Activated naive CD4-positive, alpha-beta T cell treated with anti-CD3 and anti-CD28 coated beads, Interleukin-2, amount 50 U/mL, for 72 hours (primary cell): Measurements from ENCODE around the gene NDRG4. TPM values are rescaled to one million over a fixed set of nuclear protein-coding genes. Genes with fewer than 3 reads are reported as not detected.
"Not testable (repeated sequence)": the region's sequence is repeated elsewhere in the genome, so short reads cannot be mapped to it uniquely, and the experiment has no call there.

Source experiments
- ATAC-seq, 2 donors: fragments of 150-1000 bp; cut with Tn5 transposase; 2 replicates each; pipeline ENCODE4 v1.10.0; 2021; ENCODE audit warnings: mild to moderate bottlenecking in 2 of 2, moderate library complexity in 2 of 2
- DNase-seq, 2 donors: peaks; one replicate each; pipeline ENCODE4 v3.0.0; 2021 to 2022; ENCODE audit warnings: low spot score in 2 of 2
- H3K27ac Mint-ChIP-seq, 2 donors: one replicate each; pipeline ENCODE4 v1.8.0; 2022; ENCODE audit warnings: mild to moderate bottlenecking in 2 of 2, mixed read lengths in 2 of 2
- H3K36me3 Mint-ChIP-seq, 2 donors: one replicate each; pipeline ENCODE4 v1.8.0; 2022; ENCODE audit warnings: mixed read lengths in 2 of 2
- H3K9me3 Mint-ChIP-seq, 2 donors: one replicate each; pipeline ENCODE4 v1.8.0; 2022; ENCODE audit warnings: mixed read lengths in 2 of 2
- total RNA-seq, 2 donors: library from RNA; stranded (reverse); gene quantifications; one replicate each; pipeline ENCODE4 v1.2.3, GENCODE V29; 2022

Gene NDRG4
- total RNA-seq, 2 donors from 2014 or later, result 4.7 to 15.6 TPM

- no peak overlapping the region for H3K27ac Mint-ChIP-seq
- H3K9me3 Mint-ChIP-seq, result no peaks in the 10 kb centered on the region
- DNase-seq, result no peak
- no peak for ATAC-seq
- H3K36me3 Mint-ChIP-seq, result no peaks in the 10 kb centered on the region
Observed at GRCh38 chr16:58485184-58485887, 14.6 kb upstream of the NDRG4 start.

GRCh38 chr16:58487566-58488351, 12.2 kb upstream of the NDRG4 start:
- peak; percentile 90 to 91 for ATAC-seq
- no peak overlapping the region for H3K27ac Mint-ChIP-seq
- no peaks in the 10 kb centered on the region for H3K36me3 Mint-ChIP-seq
- DNase-seq, result peak; percentile 72 to 81
- no peaks in the 10 kb centered on the region for H3K9me3 Mint-ChIP-seq

DNA sequence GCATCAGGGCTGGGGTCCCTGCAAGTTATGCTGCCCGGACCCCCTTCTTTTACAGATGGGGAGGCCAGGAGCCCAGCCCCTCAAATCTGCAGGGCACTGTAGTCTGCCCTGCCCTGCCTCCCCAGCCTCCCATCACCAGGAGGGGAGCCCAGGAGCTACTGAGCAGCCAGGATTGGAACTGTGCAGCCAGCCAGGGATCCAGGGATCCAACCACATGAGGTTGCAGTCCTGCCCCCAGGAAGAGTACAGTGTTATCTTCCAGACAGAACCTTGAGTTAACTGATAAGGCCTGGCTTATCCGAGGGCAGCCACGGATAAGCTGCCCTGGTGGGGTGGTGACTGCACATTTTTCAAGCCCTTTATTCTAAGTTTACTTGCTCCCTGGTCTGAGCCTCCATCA, 11.4 kb upstream of the NDRG4 start:
- Mint-ChIP-seq H3K9me3 (no peaks in the 10 kb centered on the region), H3K27ac (no peak overlapping the region), H3K36me3 (no peaks in the 10 kb centered on the region)
- ATAC-seq, result no peak
- no peak for DNase-seq

DNA sequence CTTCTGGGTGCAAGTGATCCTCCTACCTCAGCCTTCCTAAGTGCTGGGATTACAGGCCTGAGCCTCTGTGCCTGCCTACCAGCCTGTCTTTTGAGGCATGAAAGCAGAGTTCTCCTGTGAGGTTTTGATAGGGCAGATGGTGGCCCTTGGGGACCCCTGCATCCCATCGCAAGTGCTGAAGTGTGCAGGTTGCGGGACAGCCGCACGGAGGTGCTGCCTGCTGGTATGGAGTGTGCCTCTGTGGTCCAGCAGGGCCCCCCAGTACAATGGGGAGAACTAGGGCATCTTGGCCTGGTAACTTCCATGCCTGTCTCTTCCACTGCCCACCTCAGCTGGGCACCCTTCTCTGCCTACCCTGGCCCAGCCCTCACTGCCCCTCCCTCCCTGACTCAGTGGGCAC, 9.9 kb upstream of the NDRG4 start:
- H3K36me3 Mint-ChIP-seq, result no peaks in the 10 kb centered on the region
- DNase-seq (no peak), ATAC-seq (no peak)
- H3K9me3 Mint-ChIP-seq, result no peaks in the 10 kb centered on the region
- H3K27ac Mint-ChIP-seq, result peak overlapping the region in 1 of 2 donors; percentile 22

DNA sequence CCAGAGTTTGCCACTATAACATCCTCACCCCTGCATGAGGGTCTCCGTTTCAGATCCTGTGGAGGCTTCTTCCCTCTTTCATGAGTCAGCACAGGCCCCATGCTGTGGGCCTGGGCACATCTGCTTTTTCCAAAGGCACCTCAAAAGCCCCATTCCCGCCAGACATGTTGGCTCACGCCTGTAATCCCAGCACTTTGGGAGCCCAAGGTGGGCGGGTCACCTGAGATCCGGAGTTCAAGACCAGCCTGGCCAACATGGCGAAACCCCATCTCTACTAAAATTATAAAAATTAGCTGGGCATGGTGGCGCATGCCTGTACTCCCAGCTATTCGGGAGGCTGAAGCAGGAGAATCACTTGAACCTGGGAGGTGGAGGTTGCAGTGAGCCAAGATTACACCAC, 9.4 kb upstream of the NDRG4 start:
- not testable (repeated sequence) for H3K9me3 Mint-ChIP-seq, DNase-seq, ATAC-seq, H3K36me3 Mint-ChIP-seq
- H3K27ac Mint-ChIP-seq, result peak overlapping the region in 1 of 2 donors; percentile 22

GRCh38 chr16:58492066-58492465, 7.9 kb upstream of the NDRG4 start:
- no peaks in the 10 kb centered on the region for H3K9me3 Mint-ChIP-seq
- ATAC-seq (no peak), DNase-seq (no peak)
- H3K27ac Mint-ChIP-seq, result no peak overlapping the region
- no peaks in the 10 kb centered on the region for H3K36me3 Mint-ChIP-seq

DNA sequence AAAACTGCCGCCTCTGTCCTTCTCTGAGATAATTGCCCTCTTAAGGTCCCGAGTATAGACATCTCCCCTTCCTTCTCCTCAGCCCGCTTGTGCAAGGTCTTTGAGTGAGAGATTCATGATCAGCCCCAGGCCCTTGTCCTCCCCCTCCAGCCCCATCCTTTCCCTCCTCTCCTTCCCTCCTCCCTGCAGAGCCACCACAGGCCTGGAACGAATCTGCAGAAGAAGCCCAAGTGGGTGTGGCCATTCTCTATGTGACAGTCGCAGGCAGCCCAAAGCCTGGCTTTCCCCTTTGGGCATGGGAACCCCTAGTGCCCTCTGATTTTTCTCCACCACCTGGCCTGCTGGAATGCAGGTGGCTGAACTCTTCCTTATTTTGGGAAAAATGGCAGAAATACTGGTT, 7.2 kb upstream of the NDRG4 start:
- no peaks in the 10 kb centered on the region for H3K36me3 Mint-ChIP-seq
- no peaks in the 10 kb centered on the region for H3K9me3 Mint-ChIP-seq
- ATAC-seq (no peak), DNase-seq (no peak)
- H3K27ac Mint-ChIP-seq, result peak overlapping the region in 1 of 2 donors; percentile 24

DNA sequence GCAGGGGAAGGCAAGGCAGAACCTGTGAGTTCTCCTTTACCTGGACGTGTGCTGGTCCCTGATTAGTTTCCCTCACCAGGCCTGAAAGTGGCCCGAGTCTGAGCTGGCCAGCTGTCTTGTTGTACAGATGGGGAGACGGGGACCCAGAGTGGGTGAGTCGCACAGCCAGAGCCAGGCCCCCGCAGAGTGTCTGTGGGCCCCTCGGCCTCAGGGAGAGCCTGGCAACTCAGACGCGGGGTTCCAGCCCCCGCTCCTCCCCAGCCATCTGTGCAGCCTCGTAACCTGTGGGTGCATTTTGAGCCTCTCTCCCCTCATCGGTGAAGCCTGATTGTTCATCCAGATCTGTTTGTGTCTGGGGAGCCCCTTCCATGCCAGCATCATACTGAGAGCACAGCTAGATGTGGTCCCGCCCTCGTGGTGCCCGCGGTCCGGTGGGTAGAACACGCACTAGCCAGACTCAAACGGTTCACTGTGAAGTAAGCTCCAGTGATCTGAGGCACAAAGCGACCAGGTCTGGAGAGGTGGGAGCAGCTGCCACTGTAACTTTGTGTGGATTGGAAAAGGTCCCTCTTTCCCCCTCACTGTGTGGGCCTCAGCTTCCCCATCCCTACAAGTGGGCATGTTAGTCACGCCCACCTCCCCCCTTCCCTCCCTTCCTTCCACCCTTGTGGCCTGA, 6.0 kb upstream of the NDRG4 start:
- no peak for ATAC-seq
- H3K36me3 Mint-ChIP-seq, result no peaks in the 10 kb centered on the region
- H3K27ac Mint-ChIP-seq, result peak overlapping the region; percentile 24 to 44
- H3K9me3 Mint-ChIP-seq, result no peaks in the 10 kb centered on the region
- no peak for DNase-seq

DNA sequence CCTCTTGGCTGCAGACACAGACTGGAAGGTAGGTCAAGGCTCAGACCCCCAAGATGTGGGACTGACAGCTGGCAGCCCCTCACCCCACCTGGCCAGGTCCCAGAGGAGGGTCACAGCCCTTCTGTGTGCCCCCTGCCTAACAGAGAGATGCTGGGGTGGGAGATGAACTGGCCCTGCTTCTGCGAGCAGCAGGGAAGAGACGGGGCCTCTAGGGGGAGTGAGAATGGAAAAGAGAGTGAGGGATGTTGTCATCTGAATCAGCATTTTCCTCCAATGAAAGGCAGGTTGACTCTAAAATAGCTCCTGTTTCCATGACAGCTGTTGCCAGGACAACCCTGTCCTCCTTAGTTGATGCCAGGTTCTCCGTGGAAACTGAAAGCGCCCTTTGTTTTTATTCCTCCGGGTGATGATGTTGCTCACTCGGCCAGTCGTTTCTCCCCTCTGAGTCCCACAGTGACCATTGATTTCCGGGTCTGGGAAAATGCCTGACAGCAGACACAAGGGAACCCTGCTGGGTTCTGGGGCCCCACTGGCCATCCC, 4.9 kb upstream of the NDRG4 start:
- DNase-seq (peak in 1 of 2 donors; percentile 78), ATAC-seq (peak; percentile 75 to 78)
- H3K27ac Mint-ChIP-seq, result peak overlapping the region; percentile 76 to 90
- H3K9me3 Mint-ChIP-seq, result no peaks in the 10 kb centered on the region
- no peaks in the 10 kb centered on the region for H3K36me3 Mint-ChIP-seq

DNA sequence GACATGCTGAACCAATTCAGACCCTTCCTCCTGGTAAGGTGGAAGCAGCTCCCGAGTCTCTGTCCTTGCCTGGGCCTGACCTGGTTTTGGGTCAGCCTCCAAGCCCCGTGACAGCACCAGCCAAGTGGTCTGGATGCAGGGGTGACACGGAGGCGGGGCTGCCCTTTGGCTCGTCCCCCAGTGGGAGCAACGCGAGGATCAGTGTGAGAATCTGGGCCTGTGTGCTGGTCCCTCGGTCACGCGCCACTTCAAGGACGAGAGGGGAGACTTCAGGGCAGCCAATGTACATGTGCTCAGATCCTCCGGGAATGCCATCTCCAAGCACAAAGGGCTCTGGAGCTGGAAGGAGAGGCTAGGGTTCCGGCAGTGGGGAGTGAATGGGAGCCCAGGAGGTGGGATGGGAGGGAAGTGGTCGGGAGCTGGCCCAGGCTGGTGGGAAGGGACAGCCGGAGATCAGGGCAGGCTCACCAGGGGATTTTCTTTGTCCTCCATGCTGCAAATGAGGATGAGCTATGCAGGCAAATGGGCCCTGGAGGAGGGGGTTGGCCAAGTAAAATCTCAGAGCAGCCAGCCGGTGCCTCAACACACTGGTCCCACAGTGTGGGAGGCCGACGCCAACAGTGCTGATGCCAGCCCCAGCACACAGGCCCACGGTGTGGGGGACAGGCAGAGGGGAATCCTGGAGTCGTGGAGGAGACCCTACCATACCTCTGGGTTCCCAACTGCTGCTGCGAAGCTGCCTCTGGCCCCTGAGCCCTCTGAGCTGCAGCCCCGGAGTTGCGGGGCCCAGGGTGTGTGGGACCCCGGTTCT, 4.2 kb upstream of the NDRG4 start:
- Mint-ChIP-seq H3K9me3 (no peaks in the 10 kb centered on the region), H3K36me3 (no peaks in the 10 kb centered on the region), H3K27ac (peak overlapping the region; percentile 76 to 90)
- ATAC-seq (no peak), DNase-seq (no peak)

DNA sequence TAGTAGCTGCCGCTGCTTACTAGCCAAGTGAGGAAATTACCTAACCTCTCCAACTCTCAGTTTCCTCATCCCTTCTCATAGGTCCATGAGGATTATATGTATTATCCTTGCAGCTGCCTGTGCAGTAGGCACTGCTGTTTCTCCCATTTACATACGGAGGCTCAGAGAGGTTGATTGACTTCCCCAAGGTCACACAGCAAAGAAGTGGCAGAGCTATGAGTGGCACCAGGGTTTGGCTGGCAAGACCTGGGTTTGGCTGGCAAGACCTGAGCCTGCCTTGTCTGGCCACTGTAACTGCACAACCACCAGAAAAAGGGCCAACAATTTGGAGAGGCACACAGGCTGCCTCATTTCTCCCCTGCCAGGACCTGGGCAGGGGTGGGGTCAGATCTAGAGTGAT, 2.5 kb upstream of the NDRG4 start:
- ATAC-seq, result no peak
- no peaks in the 10 kb centered on the region for H3K36me3 Mint-ChIP-seq

DNA sequence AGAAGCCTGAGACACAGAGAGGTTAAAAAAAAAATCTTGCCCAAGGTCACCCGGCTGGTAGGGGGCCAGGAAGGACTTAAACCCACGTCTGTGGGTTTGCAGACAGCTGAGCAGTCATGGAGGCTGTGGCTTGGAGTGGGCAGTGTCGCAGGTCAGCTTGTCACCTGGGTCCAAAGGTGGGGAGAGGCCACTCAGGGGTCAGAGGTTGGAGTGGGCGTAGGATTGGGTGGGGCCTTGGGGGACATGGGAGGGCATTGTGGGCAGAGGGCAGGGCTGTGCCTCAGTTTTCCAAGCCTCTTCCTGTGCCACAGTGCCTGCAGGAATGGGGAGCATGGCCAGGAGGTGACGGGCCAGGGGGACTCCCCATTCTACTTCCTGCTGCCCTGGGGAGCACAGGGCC, 2.0 kb upstream of the NDRG4 start:
- ATAC-seq (no peak), DNase-seq (peak in 1 of 2 donors; percentile 42)
- H3K9me3 Mint-ChIP-seq, result no peaks in the 10 kb centered on the region
- H3K27ac Mint-ChIP-seq, result no peak overlapping the region
- H3K36me3 Mint-ChIP-seq, result no peaks in the 10 kb centered on the region

More for the DNA sequence above, 2.5 kb upstream of the NDRG4 start:
- DNase-seq, result no peak
- Mint-ChIP-seq H3K9me3 (no peaks in the 10 kb centered on the region), H3K27ac (no peak overlapping the region)

GRCh38 chr16:58498341-58499091, 1.4 kb upstream of the NDRG4 start:
- H3K36me3 Mint-ChIP-seq, result no peaks in the 10 kb centered on the region

GRCh38 chr16:58499092-58499511, 841 bp upstream of the NDRG4 start:
- no peak for ATAC-seq
- DNase-seq, result peak in 1 of 2 donors; percentile 52
- H3K27ac Mint-ChIP-seq, result no peak overlapping the region
- no peaks in the 10 kb centered on the region for H3K9me3 Mint-ChIP-seq
- no peaks in the 10 kb centered on the region for H3K36me3 Mint-ChIP-seq

More at GRCh38 chr16:58498341-58499091, 1.4 kb upstream of the NDRG4 start:
- ATAC-seq, result no peak
- peak in 1 of 2 donors; percentile 49 for DNase-seq
- no peaks in the 10 kb centered on the region for H3K9me3 Mint-ChIP-seq
- H3K27ac Mint-ChIP-seq, result no peak overlapping the region

GRCh38 chr16:58500430-58501241, 693 bp downstream of the NDRG4 start:
- ATAC-seq, result peak; percentile 27 to 66
- H3K9me3 Mint-ChIP-seq, result no peaks in the 10 kb centered on the region
- peak overlapping the region in 1 of 2 donors; percentile 80 for H3K27ac Mint-ChIP-seq
- no peaks in the 10 kb centered on the region for H3K36me3 Mint-ChIP-seq
- peak; percentile 28 to 56 for DNase-seq
